PC-3 (cell line): ENCODE measurements around the gene MATN1. TPM values are rescaled to one million over a fixed set of nuclear protein-coding genes. Genes with fewer than 3 reads are reported as not detected.
A peak's percentile ranks its signal among the peaks of the same experiment; 100 is the strongest.

Experiments
- ATAC-seq: fragments of 200-7000 bp; cut with Tn5 transposase; 2 replicates; pipeline ENCODE4 v1.9.1; 2020; ENCODE audit warnings: mild to moderate bottlenecking, moderate library complexity
- BruUV-seq: library from RNA; stranded (reverse); fragments of 400-500 nt; replicated peaks from 2 replicates; lab custom pipeline; 2021; lab: Mats Ljungman, UMichigan
- CTCF ChIA-PET: fragments of 300-600 bp; sonication (Branson Sonifier 250); formaldehyde crosslinking; loops from one replicate; lab custom pipeline; 2022; ENCODE audit warnings: antibody characterized with exemption; lab: Charles Lee
- POLR2A ChIA-PET: fragments of 300-600 bp; sonication (Branson Sonifier 250); formaldehyde crosslinking; loops from one replicate; lab custom pipeline; 2022; ENCODE audit warnings: antibody characterized with exemption; ENCODE audit not compliant: unreplicated experiment; lab: Charles Lee
- DNase-seq: peaks from one replicate; pipeline ENCODE4 v3.0.0-alpha.2; 2015
- H2AFZ ChIP-seq: fragments of 300-600 bp; sonication (generic); 2 replicates; pipeline ENCODE4 v1.6.0; 2016; ENCODE audit warnings: antibody characterized with exemption, low read length
- H3F3A ChIP-seq: fragments of 300-600 bp; sonication (generic); one replicate; pipeline ENCODE4 v1.6.0; 2017; ENCODE audit warnings: antibody characterized with exemption, low read length, control low read depth, mild to moderate bottlenecking; ENCODE audit not compliant: unreplicated experiment
- H3K27ac ChIP-seq: fragments of 300-600 bp; sonication (generic); 2 replicates; pipeline ENCODE4 v1.5.1; 2016; ENCODE audit warnings: mild to moderate bottlenecking, low read length
- H3K27me3 ChIP-seq: fragments of 300-600 bp; sonication (generic); 2 replicates; pipeline ENCODE4 v1.6.1; 2016; ENCODE audit warnings: low read length, mixed read lengths
- H3K36me3 ChIP-seq: fragments of 300-600 bp; sonication (generic); 2 replicates; pipeline ENCODE4 v1.6.1; 2016; ENCODE audit warnings: low read depth, mixed run types, low read length, mixed read lengths
- H3K4me1 ChIP-seq: fragments of 300-600 bp; sonication (generic); 2 replicates; pipeline ENCODE4 v1.5.1; 2016; ENCODE audit warnings: low read length; ENCODE audit not compliant: insufficient read depth
- H3K4me2 ChIP-seq: fragments of 300-600 bp; sonication (generic); 2 replicates; pipeline ENCODE4 v1.6.0; 2016; ENCODE audit warnings: low read length
- H3K4me3 ChIP-seq: fragments of 300-600 bp; sonication (generic); 2 replicates; pipeline ENCODE4 v1.5.1; 2016; ENCODE audit warnings: mild to moderate bottlenecking, low read length, mixed read lengths
- H3K79me2 ChIP-seq: fragments of 300-600 bp; sonication (generic); 2 replicates; pipeline ENCODE4 v1.6.1; 2017; ENCODE audit warnings: low read length, mixed read lengths
- H3K9ac ChIP-seq: fragments of 300-600 bp; sonication (generic); 2 replicates; pipeline ENCODE4 v1.6.0; 2016; ENCODE audit warnings: mild to moderate bottlenecking, low read length
- H3K9me2 ChIP-seq: fragments of 300-600 bp; sonication (generic); replicated peaks from 2 replicates; pipeline ENCODE4 v1.6.1; 2016; ENCODE audit warnings: mixed run types, low read length, mixed read lengths
- H3K9me3 ChIP-seq: fragments of 300-600 bp; sonication (generic); 2 replicates; pipeline ENCODE4 v1.6.1; 2016; ENCODE audit warnings: low read length, mixed read lengths
- H4K20me1 ChIP-seq: fragments of 300-600 bp; sonication (generic); 2 replicates; pipeline ENCODE4 v1.6.1; 2016; ENCODE audit warnings: low read length, mixed read lengths
- EZH2 ChIP-seq: fragments of 300-600 bp; sonication (generic); IDR thresholded peaks from one replicate; pipeline ENCODE4 v1.6.1; 2017; ENCODE audit warnings: antibody characterized with exemption, mild to moderate bottlenecking, low read length; ENCODE audit not compliant: unreplicated experiment
- EZH2phosphoT487 ChIP-seq: fragments of 300-600 bp; sonication (generic); IDR thresholded peaks from 2 replicates; pipeline ENCODE4 v1.6.1; 2018; ENCODE audit warnings: mild to moderate bottlenecking, antibody characterized with exemption, low read length, borderline replicate concordance
- intact Hi-C: fragments of 100-400 bp; cut with micrococcal nuclease; formaldehyde crosslinking; loops from 2 replicates; pipeline ENCODE4 v1.9.0; 2023
- total RNA-seq: library from RNA; depleted of rRNA; stranded (reverse); fragments of >200 nt; gene quantifications from 2 replicates; pipeline ENCODE4 v1.2.3, GENCODE V29; 2014
- TF ChIP-seq, protein P1 (sequence below): fragments of 300-600 bp; sonication (generic); conservative IDR thresholded peaks from 2 replicates; pipeline ENCODE4 v1.5.1; 2017; ENCODE audit warnings: antibody characterized with exemption, low read depth, mild to moderate bottlenecking, low read length

MATN1 gene
- total RNA-seq, 1 experiment from 2014 or later = not detected

GRCh38 chr1:30756545-30757351, 33.4 kb upstream of the MATN1 start:
- no peaks in the 10 kb centered on the region for H3K9me2 ChIP-seq
- H3F3A ChIP-seq = no peaks in the 10 kb centered on the region
- no peaks in the 10 kb centered on the region for H3K9me3 ChIP-seq
- peaks cover 18% of the 10 kb centered on the region for H3K4me1 ChIP-seq
- BruUV-seq = no TSS peak
- H3K79me2 ChIP-seq = no peaks in the 10 kb centered on the region
- no peaks in the 10 kb centered on the region for H3K27me3 ChIP-seq
- H4K20me1 ChIP-seq = no peaks in the 10 kb centered on the region
- ChIA-PET POLR2A (no interaction called here), CTCF (no interaction called here)
- H3K27ac ChIP-seq = peak overlapping the region; percentile 1; the same call in 1 of the 2 replicates
- ATAC-seq (peak; percentile 91), DNase-seq (peak; percentile 85)
- H3K4me3 ChIP-seq = no peak overlapping the region
- TF ChIP-seq EZH2phosphoT487 (no peak), EZH2 (no peak)
- TF ChIP-seq, protein P1, sequence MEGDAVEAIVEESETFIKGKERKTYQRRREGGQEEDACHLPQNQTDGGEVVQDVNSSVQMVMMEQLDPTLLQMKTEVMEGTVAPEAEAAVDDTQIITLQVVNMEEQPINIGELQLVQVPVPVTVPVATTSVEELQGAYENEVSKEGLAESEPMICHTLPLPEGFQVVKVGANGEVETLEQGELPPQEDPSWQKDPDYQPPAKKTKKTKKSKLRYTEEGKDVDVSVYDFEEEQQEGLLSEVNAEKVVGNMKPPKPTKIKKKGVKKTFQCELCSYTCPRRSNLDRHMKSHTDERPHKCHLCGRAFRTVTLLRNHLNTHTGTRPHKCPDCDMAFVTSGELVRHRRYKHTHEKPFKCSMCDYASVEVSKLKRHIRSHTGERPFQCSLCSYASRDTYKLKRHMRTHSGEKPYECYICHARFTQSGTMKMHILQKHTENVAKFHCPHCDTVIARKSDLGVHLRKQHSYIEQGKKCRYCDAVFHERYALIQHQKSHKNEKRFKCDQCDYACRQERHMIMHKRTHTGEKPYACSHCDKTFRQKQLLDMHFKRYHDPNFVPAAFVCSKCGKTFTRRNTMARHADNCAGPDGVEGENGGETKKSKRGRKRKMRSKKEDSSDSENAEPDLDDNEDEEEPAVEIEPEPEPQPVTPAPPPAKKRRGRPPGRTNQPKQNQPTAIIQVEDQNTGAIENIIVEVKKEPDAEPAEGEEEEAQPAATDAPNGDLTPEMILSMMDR = no peak
- H3K36me3 ChIP-seq = no peaks in the 10 kb centered on the region
- H3K9ac ChIP-seq = no peak overlapping the region
- intact Hi-C loops = no loop called here
- no peak overlapping the region for H2AFZ ChIP-seq
- H3K4me2 ChIP-seq = peak overlapping the region; percentile 46

- CTCF ChIA-PET = no interaction called here
- H3K9ac ChIP-seq = no peak overlapping the region
- H2AFZ ChIP-seq = no peak overlapping the region
- no peaks in the 10 kb centered on the region for H3F3A ChIP-seq
- ATAC-seq (no peak), DNase-seq (no peak)
- no peak overlapping the region for H3K4me3 ChIP-seq
- H3K4me2 ChIP-seq = peak overlapping the region; percentile 46
- no peaks in the 10 kb centered on the region for H4K20me1 ChIP-seq
- H3K27me3 ChIP-seq = no peaks in the 10 kb centered on the region
- H3K9me3 ChIP-seq = no peaks in the 10 kb centered on the region
- TF ChIP-seq EZH2phosphoT487 = no peak
- no peak for TF ChIP-seq EZH2
- TF ChIP-seq, protein P1 = no peak
- BruUV-seq = no TSS peak
- POLR2A ChIA-PET = no interaction called here
- peaks cover 18% of the 10 kb centered on the region for H3K4me1 ChIP-seq
- no peaks in the 10 kb centered on the region for H3K79me2 ChIP-seq
- intact Hi-C loops = no loop called here
- no peak overlapping the region for H3K27ac ChIP-seq
- no peaks in the 10 kb centered on the region for H3K9me2 ChIP-seq
- H3K36me3 ChIP-seq = no peaks in the 10 kb centered on the region
Observed at GRCh38 chr1:30756206-30756544, 32.8 kb upstream of the MATN1 start.

GRCh38 chr1:30755746-30756145, 32.4 kb upstream of the MATN1 start:
- TF ChIP-seq EZH2phosphoT487 = no peak
- TF ChIP-seq, protein P1 = no peak
- TF ChIP-seq EZH2 = no peak
- H3K79me2 ChIP-seq = no peaks in the 10 kb centered on the region
- no peak overlapping the region for H3K9ac ChIP-seq
- H3K27me3 ChIP-seq = no peaks in the 10 kb centered on the region
- H4K20me1 ChIP-seq = no peaks in the 10 kb centered on the region
- no peak overlapping the region for H2AFZ ChIP-seq
- H3K9me2 ChIP-seq = no peaks in the 10 kb centered on the region
- intact Hi-C loops = no loop called here
- ChIA-PET POLR2A (no interaction called here), CTCF (no interaction called here)
- H3K9me3 ChIP-seq = no peaks in the 10 kb centered on the region
- no TSS peak for BruUV-seq
- no peak overlapping the region for H3K4me3 ChIP-seq
- no peak for ATAC-seq
- H3F3A ChIP-seq = no peaks in the 10 kb centered on the region
- H3K4me2 ChIP-seq = no peak overlapping the region
- no peaks in the 10 kb centered on the region for H3K36me3 ChIP-seq
- peaks cover 18% of the 10 kb centered on the region for H3K4me1 ChIP-seq
- no peak overlapping the region for H3K27ac ChIP-seq
- no peak for DNase-seq
